GM23248 (cell line): Measurements from ENCODE around the gene HERPUD1. TPM values are rescaled to one million over a fixed set of nuclear protein-coding genes. Genes with fewer than 3 reads are reported as not detected.

Experiments
- DNase-seq: peaks from one replicate; pipeline ENCODE4 v3.0.0-alpha.2; 2015
- H2AFZ ChIP-seq: fragments of 200-600 bp; sonication (generic); 2 replicates; pipeline ENCODE4 v1.6.1; 2016; ENCODE audit warnings: antibody characterized with exemption
- H3F3A ChIP-seq: fragments of 200-600 bp; sonication (generic); 2 replicates; pipeline ENCODE4 v1.6.1; 2016; ENCODE audit warnings: mild to moderate bottlenecking, antibody characterized with exemption, mixed run types; ENCODE audit not compliant: insufficient read depth
- H3K27ac ChIP-seq: fragments of 200-600 bp; sonication (generic); 2 replicates; pipeline ENCODE4 v1.5.1; 2016; ENCODE audit warnings: mild to moderate bottlenecking
- H3K27me3 ChIP-seq: fragments of 200-600 bp; sonication (generic); replicated peaks from 2 replicates; pipeline ENCODE4 v1.6.1; 2016; ENCODE audit warnings: mild to moderate bottlenecking; ENCODE audit not compliant: insufficient read depth
- H3K36me3 ChIP-seq: fragments of 200-600 bp; sonication (generic); 2 replicates; pipeline ENCODE4 v1.6.1; 2016; ENCODE audit warnings: low read depth, mild to moderate bottlenecking
- H3K4me1 ChIP-seq: fragments of 200-600 bp; sonication (generic); 2 replicates; pipeline ENCODE4 v1.6.1; 2016; ENCODE audit warnings: mild to moderate bottlenecking; ENCODE audit not compliant: insufficient read depth
- H3K4me2 ChIP-seq: fragments of 200-600 bp; sonication (generic); one replicate; pipeline ENCODE4 v1.6.1; 2016; ENCODE audit warnings: mild to moderate bottlenecking; ENCODE audit not compliant: unreplicated experiment
- H3K4me3 ChIP-seq: fragments of 200-600 bp; sonication (generic); 2 replicates; pipeline ENCODE4 v1.5.1; 2016; ENCODE audit warnings: mild to moderate bottlenecking
- H3K79me2 ChIP-seq: fragments of 200-600 bp; sonication (generic); 2 replicates; pipeline ENCODE4 v1.6.1; 2016; ENCODE audit warnings: mild to moderate bottlenecking; ENCODE audit not compliant: insufficient read depth
- H3K9ac ChIP-seq: fragments of 200-600 bp; sonication (generic); 2 replicates; pipeline ENCODE4 v1.6.1; 2016; ENCODE audit warnings: mild to moderate bottlenecking
- H3K9me2 ChIP-seq: fragments of 200-600 bp; sonication (generic); 2 replicates; pipeline ENCODE4 v1.6.1; 2016; ENCODE audit warnings: mixed run types, mild to moderate bottlenecking, moderate library complexity; ENCODE audit not compliant: insufficient read depth
- H3K9me3 ChIP-seq: fragments of 200-600 bp; sonication (generic); one replicate; pipeline ENCODE4 v1.6.1; 2017; ENCODE audit warnings: low read depth
- H4K20me1 ChIP-seq: fragments of 200-600 bp; sonication (generic); 2 replicates; pipeline ENCODE4 v1.6.0; 2016; ENCODE audit not compliant: insufficient read depth
- EZH2 ChIP-seq: fragments of 200-600 bp; sonication (generic); IDR thresholded peaks from 2 replicates; pipeline ENCODE4 v1.6.1; 2018; ENCODE audit warnings: antibody characterized with exemption, mild to moderate bottlenecking; ENCODE audit not compliant: insufficient read depth, poor library complexity, severe bottlenecking
- EZH2phosphoT487 ChIP-seq: fragments of 200-600 bp; sonication (generic); IDR thresholded peaks from 2 replicates; pipeline ENCODE4 v1.6.1; 2018; ENCODE audit warnings: antibody characterized with exemption, moderate library complexity, mild to moderate bottlenecking, low read depth; ENCODE audit not compliant: insufficient read depth
- WGBS, 2 experiments: methylation state at CpG; one replicate each; pipeline ENCODE4 v1.1.6; 2015 to 2017; ENCODE audit warnings: low lambda C conversion rate in 2 of 2, low coverage in 1 of 2; ENCODE audit errors: missing lambda C conversion rate in 2 of 2; 5-methylcytosine and 5-hydroxymethylcytosine counted together
- in situ Hi-C: fragments of 300-500 bp; cut with MboI; formaldehyde crosslinking; loops from 2 replicates; pipeline ENCODE4 v1.15.0; 2020
- polyA plus RNA-seq: library from polyadenylated mRNA; unstranded; fragments of >200 nt; fragmentation: Nextera tagmentation; extraction: Ambion mirVana; gene quantifications from 2 replicates; pipeline ENCODE4 v1.2.1, GENCODE V29; 2016
- total RNA-seq: library from RNA; depleted of rRNA; stranded (reverse); fragments of >200 nt; shearing (Covaris generic); gene quantifications from 2 replicates; pipeline ENCODE4 v1.2.3, GENCODE V29; 2014

Gene HERPUD1
- total and polyA plus RNA-seq, 2 experiments from 2014 or later = 218 to 299 TPM

DNA sequence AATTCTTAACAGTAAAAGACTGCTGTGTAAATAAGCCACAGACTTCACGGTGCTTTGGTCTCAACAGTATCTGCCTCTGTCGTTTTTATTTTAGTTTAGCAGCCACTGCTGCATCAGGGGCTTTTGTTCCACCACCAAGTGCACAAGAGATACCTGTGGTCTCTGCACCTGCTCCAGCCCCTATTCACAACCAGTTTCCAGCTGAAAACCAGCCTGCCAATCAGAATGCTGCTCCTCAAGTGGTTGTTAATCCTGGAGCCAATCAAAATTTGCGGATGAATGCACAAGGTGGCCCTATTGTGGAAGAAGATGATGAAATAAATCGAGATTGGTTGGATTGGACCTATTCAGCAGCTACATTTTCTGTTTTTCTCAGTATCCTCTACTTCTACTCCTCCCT is 7.9 kb downstream of the HERPUD1 start:
- Histone ChIP-seq H3K4me1 (peaks cover 29% of the 10 kb centered on the region), H3K27me3 (no peaks in the 10 kb centered on the region), H3K9me2 (no peaks in the 10 kb centered on the region), H3K9me3 (no peaks in the 10 kb centered on the region), H4K20me1 (peaks cover 25% of the 10 kb centered on the region), H3K4me3 (no peak overlapping the region), H3K36me3 (peaks cover 100% of the 10 kb centered on the region), H3K4me2 (no peak overlapping the region), H3F3A (peaks cover 98% of the 10 kb centered on the region), H3K9ac (no peak overlapping the region), H2AFZ (no peak overlapping the region), H3K79me2 (peaks cover 65% of the 10 kb centered on the region), H3K27ac (no peak overlapping the region)
- 86 to 93% methylated on average over 4 of the region's 4 CpGs for WGBS, 2 experiments
- DNase-seq = no peak
- in situ Hi-C loops = no loop called here
- TF ChIP-seq EZH2 = no peak
- TF ChIP-seq EZH2phosphoT487 = no peak

DNA sequence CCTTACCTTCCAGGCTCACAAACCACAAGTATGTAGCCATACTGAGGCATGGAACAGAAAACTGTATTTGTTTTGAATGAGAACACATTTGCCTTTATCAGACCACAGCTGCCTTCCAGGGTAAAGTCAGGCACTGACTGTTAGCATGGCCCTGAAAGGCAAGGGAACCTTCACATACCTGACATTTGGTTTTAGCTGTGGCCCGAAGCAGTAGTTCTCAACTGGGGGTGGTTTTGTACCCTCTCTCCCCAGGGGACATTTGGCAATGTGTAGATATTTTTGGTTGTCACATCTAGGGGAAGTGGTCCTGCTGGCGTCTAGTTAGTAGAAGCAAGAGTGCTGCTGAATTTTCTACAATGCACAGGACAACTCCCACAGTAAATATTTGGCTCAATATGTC is 9.2 kb downstream of the HERPUD1 start:
- H3K79me2 ChIP-seq = peaks cover 52% of the 10 kb centered on the region
- H2AFZ ChIP-seq = no peak overlapping the region
- no peaks in the 10 kb centered on the region for H3K9me3 ChIP-seq
- no peak overlapping the region for H3K4me3 ChIP-seq
- peaks cover 98% of the 10 kb centered on the region for H3K36me3 ChIP-seq
- peaks cover 18% of the 10 kb centered on the region for H4K20me1 ChIP-seq
- no peak overlapping the region for H3K4me2 ChIP-seq
- no peaks in the 10 kb centered on the region for H3K9me2 ChIP-seq
- H3K27ac ChIP-seq = peak overlapping the region; percentile 12; the same call in 1 of the 2 replicates
- H3K4me1 ChIP-seq = peaks cover 16% of the 10 kb centered on the region
- in situ Hi-C loops = no loop called here
- WGBS, 2 experiments = 73 to 75% methylated on average over 2 of the region's 2 CpGs
- no peaks in the 10 kb centered on the region for H3K27me3 ChIP-seq
- no peak for DNase-seq
- TF ChIP-seq EZH2phosphoT487 = no peak
- no peak for TF ChIP-seq EZH2
- peaks cover 96% of the 10 kb centered on the region for H3F3A ChIP-seq
- no peak overlapping the region for H3K9ac ChIP-seq

DNA sequence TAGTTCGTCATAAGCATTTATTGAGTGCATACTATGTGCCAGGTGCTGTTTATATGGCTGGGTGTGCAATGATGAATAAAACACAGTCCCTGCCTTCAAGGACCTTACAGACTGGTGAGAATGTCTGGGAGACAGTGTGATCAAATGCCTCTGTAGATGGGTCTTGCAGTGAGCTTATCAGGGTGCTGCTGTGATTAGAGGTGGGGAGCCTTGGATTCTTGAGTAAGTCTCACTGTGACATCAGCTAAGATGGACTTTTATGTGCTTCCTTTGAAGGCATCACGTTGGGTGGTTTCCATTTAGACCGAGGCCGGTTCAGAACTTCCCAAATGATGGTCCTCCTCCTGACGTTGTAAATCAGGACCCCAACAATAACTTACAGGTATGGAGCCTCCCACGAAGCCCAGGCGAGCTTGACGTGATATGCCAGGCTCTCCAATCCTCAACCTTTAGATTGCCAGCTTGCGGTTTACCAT is 10.0 kb downstream of the HERPUD1 start:
- peaks cover 93% of the 10 kb centered on the region for H3K36me3 ChIP-seq
- H3K4me2 ChIP-seq = no peak overlapping the region
- peaks cover 44% of the 10 kb centered on the region for H3K79me2 ChIP-seq
- no peaks in the 10 kb centered on the region for H3K9me3 ChIP-seq
- no peak for DNase-seq
- peaks cover 10% of the 10 kb centered on the region; the same call in 1 of the 2 replicates for H4K20me1 ChIP-seq
- H3K27me3 ChIP-seq = no peaks in the 10 kb centered on the region
- in situ Hi-C loops = no loop called here
- H3F3A ChIP-seq = peaks cover 96% of the 10 kb centered on the region
- no peak overlapping the region for H3K4me3 ChIP-seq
- no peak overlapping the region for H3K9ac ChIP-seq
- peaks cover 8% of the 10 kb centered on the region for H3K4me1 ChIP-seq
- no peaks in the 10 kb centered on the region for H3K9me2 ChIP-seq
- TF ChIP-seq EZH2phosphoT487 (no peak), EZH2 (no peak)
- H2AFZ ChIP-seq = no peak overlapping the region
- 74% methylated on average over 9 of the region's 9 CpGs for WGBS, 2 experiments
- H3K27ac ChIP-seq = no peak overlapping the region

DNA sequence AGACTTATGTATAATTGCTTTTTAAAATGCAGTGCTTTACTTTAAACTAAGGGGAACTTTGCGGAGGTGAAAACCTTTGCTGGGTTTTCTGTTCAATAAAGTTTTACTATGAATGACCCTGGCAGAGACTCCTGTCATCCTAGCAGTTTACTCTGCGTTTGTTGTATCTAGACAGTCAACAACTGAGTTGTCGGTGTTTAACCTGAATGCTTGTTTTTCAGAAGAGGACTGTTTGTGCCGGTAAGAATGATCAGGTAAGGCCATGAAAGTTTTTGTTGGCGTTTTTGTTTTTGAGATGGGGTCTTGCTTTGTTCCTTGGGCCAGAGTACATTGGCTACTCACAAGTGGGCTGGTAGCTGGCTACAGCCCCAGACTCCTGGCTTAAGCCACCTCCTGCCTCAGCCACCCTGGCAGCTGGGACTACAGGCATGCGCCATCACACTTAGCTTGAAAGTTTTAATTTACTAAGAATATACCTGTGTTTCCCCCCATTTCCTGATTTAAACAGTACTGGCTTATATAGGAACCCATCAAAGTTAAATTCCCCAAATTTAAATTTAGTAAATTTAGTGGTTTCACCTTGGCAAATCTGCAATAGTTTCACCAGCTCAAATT is 11.9 kb downstream of the HERPUD1 start:
- H3K9me3 ChIP-seq = no peaks in the 10 kb centered on the region
- no peak overlapping the region for H3K4me3 ChIP-seq
- peaks cover 73% of the 10 kb centered on the region for H3K36me3 ChIP-seq
- no peaks in the 10 kb centered on the region for H3K27me3 ChIP-seq
- H3K9ac ChIP-seq = no peak overlapping the region
- no peak for TF ChIP-seq EZH2phosphoT487
- TF ChIP-seq EZH2 = no peak
- in situ Hi-C loops = no loop called here
- H3F3A ChIP-seq = peaks cover 95% of the 10 kb centered on the region
- no peaks in the 10 kb centered on the region for H3K4me1 ChIP-seq
- no peak for DNase-seq
- H3K79me2 ChIP-seq = peaks cover 26% of the 10 kb centered on the region
- no peak overlapping the region for H2AFZ ChIP-seq
- no peak overlapping the region for H3K4me2 ChIP-seq
- no peaks in the 10 kb centered on the region for H3K9me2 ChIP-seq
- 0 out of 2 replicates have a peak overlapping the region, but pooled peaks have one; percentile 26 for H3K27ac ChIP-seq
- peaks cover 4% of the 10 kb centered on the region; the same call in 1 of the 2 replicates for H4K20me1 ChIP-seq
- 88% methylated on average over 6 of the region's 6 CpGs for WGBS, 2 experiments
